ENCODE data around the gene TLL2.

The TLL2 gene

DNA sequence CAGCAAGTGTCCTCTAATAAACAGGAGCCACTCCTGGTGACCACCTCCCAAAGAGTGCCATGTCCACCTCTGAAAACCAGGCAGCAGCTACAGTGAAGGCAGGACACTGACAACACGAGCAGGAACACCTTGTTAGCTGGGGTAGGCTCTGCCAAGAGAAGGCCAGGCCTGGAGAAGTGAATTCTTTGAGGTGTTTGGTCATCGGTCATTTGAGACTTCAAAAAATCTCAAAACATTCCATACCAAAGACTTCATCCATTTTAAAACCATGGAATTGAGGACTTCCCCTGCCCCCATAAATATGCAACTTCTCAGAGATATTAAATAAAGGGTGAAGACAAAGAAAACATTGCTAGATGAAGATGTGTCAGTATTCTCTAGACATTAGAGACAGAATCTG is 126.6 kb downstream of the TLL2 start:
- DNase-seq: no peak

- no peak for DNase-seq
Measured at GRCh38 chr10:96384506-96384905, 129.2 kb downstream of the TLL2 start.

DNA sequence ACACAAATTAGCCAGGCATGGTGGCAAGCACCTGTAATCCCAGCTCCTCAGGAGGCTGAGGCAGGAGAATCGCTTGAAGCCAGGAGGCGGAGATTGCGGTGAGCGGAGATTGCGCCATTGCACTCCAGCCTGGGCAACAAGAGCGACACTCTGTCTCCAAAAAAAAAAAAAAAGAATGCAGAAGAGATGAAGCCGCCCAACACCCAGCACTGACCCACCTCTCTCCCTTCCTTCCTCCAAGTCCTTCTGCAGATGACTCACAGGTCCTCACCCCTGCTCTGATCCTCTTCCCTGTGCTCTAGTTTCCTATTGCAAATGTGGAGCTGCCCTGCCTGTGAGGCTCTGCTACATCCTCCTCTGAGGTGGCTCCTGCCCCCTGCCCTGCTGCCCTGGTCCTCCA is 132.9 kb downstream of the TLL2 start:
- no peak for DNase-seq

GRCh38 chr10:96379758-96380157 is 134.0 kb downstream of the TLL2 start:
- no peak for DNase-seq

- DNase-seq: no peak
Measured at GRCh38 chr10:96378741-96379140, 135.0 kb downstream of the TLL2 start.

DNA sequence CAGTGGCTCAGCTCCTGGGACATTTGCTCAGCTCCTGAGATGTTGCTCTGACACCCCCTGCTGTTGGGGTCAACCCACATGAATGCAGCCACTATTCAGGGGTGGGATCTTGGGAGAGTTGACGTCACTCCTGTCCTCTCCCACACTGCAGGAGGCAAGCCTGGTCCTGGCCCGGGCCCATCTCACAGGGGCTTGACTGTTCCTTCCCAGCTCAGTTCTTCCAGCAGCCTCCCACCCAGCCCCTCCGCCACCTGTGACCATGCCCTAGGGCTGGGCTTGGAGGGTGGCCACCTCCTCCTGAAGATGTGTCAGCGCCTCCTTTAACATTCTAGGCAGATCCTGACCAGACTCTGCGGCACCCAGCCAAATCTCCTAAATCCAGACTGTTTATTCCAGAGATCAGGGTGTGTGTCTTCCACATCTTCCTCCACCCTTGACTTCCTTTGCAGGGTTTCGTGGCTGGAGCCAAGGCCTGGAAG is 135.9 kb downstream of the TLL2 start:
- DNase-seq: no peak

DNA sequence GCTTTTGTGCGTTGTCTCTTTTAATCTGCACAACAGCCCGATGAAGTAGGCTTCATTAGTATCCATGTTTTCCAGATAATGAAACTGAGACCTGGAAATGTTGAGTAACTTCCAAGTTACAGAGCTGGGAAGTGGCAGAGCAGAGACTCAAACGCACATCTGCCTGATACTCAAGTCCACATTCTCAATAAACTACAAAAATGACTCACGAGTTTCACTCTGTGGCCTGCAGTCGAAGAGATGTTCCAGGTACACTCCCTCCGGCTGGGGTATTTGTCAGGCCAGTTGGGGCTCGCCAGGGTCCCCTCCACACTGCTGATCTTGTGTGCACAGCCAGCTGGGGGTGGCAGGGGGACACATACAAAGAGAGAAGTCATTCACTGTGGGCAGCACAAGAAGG is 137.2 kb downstream of the TLL2 start:
- no peak for DNase-seq

DNA sequence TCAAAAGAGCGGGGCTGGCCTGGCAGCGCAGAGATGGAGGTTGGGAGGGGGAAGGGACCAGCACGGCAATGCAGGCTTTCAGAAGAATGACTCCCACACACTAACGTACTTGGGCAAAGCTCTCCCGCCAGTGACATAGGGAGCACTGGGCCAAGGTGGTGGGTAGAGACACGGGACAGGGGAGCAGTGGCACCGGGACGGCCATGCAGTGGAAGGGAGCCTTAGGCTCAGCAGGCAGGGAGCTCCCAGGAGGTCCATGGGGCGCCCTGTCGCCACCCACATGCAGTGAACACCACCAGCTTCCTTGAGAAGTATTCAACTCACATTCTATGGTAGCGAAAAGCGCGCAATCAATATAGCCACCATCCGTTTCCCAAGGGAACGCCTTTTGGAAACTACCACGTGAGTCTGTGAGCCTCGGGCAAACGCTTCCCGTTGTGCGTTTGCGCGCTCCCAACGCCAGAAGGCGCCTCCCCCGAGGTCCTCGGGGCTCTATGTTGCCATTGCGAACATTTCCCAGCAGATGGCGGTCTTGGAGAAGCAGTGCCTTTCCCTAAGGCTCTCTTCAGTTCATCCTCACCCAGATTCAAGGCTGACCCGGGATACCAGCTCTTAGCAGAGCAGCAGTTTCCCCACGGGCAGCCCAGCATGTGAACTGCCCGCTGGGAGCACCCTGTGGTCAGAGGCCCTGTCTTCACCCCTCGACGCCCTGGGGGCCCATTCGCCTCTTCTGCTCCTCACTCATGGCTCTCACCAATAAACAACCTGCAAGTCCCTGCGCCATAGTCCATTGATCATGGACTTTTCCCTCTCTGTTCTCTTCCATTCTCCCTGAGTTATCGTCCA is 138.5 kb downstream of the TLL2 start:
- peak; percentile 43 for DNase-seq

GRCh38 chr10:96374639-96374984 is 139.1 kb downstream of the TLL2 start:
- no peak for DNase-seq

DNA sequence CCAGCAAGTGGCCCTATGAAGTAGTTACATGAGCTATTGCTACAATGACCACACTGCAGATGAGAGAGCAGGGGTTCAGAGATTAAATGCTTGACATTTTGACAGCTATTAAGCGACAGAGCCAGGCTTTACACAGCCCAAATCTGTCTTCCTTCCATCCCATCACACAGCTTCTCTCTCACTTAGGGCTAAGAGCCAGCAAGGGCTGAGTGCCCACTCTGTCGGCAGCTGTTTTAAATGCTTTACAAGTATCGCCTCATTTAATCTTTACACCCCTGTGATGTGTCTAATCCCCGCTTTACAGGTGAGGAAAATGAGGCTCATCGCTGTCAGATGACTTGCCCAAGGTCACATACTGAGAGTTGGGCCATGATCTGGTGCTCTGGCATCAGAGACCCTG is 139.7 kb downstream of the TLL2 start:
- no peak for DNase-seq

- DNase-seq: no peak
Measured at GRCh38 chr10:96371356-96371755, 142.4 kb downstream of the TLL2 start.

- peak; percentile 10 for DNase-seq
Measured at GRCh38 chr10:96370584-96371157, 143.1 kb downstream of the TLL2 start.

- DNase-seq: no peak
Measured at GRCh38 chr10:96369890-96370583, 143.7 kb downstream of the TLL2 start.

DNA sequence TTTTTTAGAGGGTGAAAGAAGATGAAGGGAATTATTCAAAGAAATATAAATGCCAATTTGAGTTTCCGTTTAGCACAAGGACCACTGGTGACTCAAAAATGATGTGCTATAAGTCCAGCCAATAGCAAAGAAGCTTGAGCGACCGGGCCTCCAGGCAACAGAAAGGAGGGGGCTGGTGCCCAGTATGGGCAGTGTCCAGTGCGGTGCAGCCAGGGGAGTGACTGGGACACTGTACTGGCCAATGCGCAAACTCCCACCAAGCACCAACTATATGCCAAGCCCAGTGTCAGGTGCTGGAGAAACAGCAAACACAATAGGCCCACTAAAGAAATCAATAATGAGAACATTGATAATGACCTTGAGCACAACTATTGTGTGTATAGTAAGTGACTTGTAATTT is 144.8 kb downstream of the TLL2 start:
- DNase-seq: no peak

DNA sequence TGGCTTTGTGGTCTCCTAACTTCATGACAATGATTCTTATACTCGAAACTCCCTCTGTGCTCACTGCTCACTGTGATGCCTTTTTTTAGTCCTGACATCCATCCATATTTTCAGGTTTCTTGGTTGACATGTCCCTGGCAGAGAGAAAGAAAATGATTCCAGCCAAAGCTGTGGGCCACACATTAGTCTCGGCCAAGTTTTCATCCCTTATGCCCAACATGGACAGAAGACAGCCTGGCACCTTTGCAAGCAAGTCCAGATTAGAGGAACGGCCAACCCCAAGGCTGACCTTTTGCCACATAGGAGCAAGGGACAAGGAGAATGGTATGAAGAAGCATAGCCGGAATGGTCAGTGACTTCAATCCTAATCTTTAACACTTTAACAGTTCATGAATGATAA is 146.3 kb downstream of the TLL2 start:
- no peak for DNase-seq

DNA sequence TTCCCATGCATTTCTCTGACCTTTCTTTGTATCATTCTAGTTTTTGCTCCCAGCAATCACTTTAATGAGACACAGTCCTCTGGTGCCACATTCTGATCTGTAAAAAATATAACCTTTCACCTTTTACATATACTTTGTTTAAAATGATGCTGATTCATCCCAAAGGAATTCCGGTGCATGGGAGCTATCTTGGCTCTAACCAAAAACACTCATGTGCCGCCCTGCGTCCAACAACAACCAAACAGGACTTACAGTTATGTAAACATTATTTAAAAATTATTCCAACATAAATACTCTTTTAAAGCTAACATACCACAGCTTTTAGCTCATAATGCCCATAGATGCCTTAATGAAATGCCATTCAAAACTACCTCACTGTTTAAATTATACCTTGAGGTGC is 147.2 kb downstream of the TLL2 start:
- no peak for DNase-seq

- DNase-seq: no peak
Measured at GRCh38 chr10:96365571-96365970, 148.2 kb downstream of the TLL2 start.

DNA sequence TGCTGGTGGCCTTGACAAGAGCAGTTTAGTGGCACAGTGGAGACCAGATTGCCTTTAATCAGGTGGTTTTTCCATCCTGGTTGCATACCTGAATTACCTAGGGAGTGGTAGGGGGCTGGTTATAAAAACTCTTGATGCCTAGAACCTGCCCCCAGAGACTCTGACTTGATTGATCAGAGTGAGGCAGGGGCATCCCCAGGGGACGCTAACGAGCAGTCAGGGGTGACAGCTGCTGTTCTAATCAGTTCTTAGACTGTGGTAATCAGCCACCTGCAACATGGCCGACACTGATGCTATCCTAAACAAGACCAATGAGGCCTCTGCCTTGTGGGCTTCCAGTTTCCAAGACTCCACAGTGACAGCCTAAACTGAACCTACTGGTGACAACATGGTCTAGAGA is 153.0 kb downstream of the TLL2 start:
- DNase-seq: no peak

DNA sequence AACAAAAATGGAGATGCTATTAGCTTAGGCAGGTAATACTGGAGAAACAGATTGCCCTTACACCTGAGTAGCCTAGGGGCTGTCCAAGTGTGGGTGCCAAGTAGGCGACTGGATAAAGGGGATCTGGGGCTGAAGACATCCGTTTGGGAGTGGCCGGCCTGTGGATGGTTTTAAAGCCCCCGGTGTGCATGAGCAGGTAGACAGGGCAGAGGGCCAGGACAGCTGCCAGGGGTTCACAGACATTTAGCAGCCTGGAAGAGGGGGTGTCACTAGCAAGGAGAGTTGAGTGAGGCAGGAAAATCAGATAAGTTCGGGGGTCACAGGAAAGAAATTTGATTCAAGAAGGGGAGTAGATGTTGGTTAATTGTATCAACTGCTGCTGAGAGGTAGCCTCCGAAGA is 153.4 kb downstream of the TLL2 start:
- DNase-seq: no peak

DNA sequence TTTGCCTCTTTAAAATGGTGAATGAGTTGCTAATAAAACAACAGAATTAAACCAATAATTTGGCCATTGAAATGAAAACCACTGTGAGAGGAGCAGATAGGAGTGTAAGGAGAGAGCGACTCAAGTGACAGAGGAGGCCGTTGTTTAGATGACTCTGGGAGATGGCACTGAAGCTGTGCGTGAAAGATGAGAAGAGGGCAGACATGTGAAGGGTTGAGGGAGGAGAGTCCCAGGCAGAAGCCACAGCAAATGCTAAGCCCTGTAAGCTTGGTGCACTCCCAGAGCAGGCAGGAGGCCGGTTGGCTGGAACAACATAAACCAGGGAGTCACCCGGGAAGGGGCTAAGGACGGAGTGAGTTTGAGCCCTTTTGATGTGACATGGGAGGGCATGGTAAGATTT is 154.1 kb downstream of the TLL2 start:
- DNase-seq: no peak

- no peak for DNase-seq
Measured at GRCh38 chr10:96358851-96359540, 154.7 kb downstream of the TLL2 start, which contains the start of gene OPALIN. Gene OPALIN, minus strand, starts transcription at chr10:96359002. Its CDS starts 106 bp downstream, at chr10:96358896.

DNA sequence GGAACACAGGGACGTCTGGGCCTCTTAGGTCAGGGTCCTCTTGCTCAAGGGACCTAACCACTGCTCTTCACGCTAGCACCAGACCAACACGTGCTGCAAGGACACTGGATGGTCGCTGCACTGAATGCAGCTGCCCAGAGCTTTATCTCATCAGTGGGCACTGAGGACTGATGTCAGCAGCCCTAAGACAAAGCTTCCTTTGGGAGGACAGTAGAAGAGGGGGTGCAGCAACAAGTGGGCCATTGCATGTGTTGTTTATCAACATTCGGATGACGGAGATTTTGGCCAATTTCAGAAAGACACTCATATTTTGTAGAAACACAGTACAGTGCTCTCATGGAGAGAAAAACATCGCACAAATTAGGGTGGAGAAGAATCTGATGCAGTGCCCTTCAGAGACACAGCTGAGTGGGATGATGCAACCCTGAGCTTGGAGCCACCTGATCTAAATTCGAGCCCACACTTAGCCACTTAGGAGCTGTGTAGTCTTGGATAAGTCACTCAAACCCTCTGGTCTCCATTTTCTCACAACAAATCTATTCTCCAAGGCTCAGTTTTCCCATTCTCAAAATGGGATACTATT is 156.6 kb downstream of the TLL2 start:
- no peak for DNase-seq

- DNase-seq: no peak
Measured at GRCh38 chr10:96352582-96352981, 161.1 kb downstream of the TLL2 start.
